Nephron progenitor cell (in vitro differentiated cells): ENCODE results near the gene GPR162.

ENCODE experiments used
- DNase-seq: peaks from one replicate; pipeline ENCODE4 v3.0.0; 2021
- H3K27ac Mint-ChIP-seq: 2 replicates; pipeline ENCODE4 v1.8.0; 2021; ENCODE audit warnings: mild to moderate bottlenecking, moderate library complexity, mixed read lengths
- H3K27me3 Mint-ChIP-seq: 2 replicates; pipeline ENCODE4 v1.8.0; 2021; ENCODE audit warnings: mild to moderate bottlenecking, low read depth, mixed read lengths; ENCODE audit not compliant: poor library complexity
- H3K36me3 Mint-ChIP-seq: 2 replicates; pipeline ENCODE4 v1.8.0; 2021; ENCODE audit warnings: low read depth, mixed read lengths
- H3K4me1 Mint-ChIP-seq: 2 replicates; pipeline ENCODE4 v1.8.0; 2021; ENCODE audit warnings: mixed read lengths
- H3K4me3 Mint-ChIP-seq: 2 replicates; pipeline ENCODE4 v1.8.0; 2021; ENCODE audit warnings: mild to moderate bottlenecking, moderate library complexity, mixed read lengths
- H3K9me3 Mint-ChIP-seq: 2 replicates; pipeline ENCODE4 v1.8.0; 2021; ENCODE audit warnings: mild to moderate bottlenecking, moderate library complexity, mixed read lengths
- TF ChIP-seq, protein P1 (sequence below): fragments of 200-600 bp; sonication (generic); IDR thresholded peaks from 2 replicates; pipeline ENCODE4 v1.5.0; 2021; ENCODE audit warnings: antibody characterized with exemption

The GPR162 gene

DNA sequence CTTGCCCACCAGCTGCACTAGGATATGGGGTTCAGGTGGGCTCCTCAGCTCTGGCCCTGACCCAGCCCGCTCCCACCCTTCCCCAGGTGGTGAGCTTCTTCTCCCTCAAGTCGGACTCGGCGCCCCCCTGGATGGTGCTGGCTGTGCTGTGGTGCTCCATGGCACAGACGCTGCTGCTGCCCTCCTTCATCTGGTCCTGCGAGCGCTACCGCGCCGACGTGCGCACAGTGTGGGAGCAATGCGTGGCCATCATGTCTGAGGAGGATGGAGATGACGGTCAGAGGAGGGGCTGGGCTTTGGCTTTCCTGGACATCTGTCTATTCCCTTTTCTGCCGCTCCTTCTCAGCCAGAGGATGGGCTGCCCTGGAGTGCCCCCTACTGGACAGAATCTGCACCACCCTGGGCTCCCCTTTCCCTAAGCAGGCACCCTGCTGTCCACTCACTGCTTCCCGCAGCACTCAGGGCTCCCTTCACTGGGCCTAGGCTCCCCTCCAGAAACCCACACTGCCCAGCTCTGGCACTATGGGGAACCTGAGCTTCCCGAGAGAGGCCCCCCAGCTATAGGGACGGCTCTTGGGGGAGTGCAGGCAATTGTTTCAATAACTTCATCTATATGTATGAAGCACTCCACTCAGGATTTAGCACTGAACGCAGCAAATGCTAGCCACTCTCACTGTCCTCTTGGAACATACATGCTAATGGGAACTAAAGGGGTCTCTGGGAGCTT lies 3.9 kb downstream of the GPR162 start:
- peaks cover 88% of the 10 kb centered on the region for H3K4me1 Mint-ChIP-seq
- no peak overlapping the region for H3K27ac Mint-ChIP-seq
- no peaks in the 10 kb centered on the region for H3K9me3 Mint-ChIP-seq
- peak overlapping the region; percentile 77 for H3K4me3 Mint-ChIP-seq
- DNase-seq = peak; percentile 95
- H3K27me3 Mint-ChIP-seq = peaks cover 16% of the 10 kb centered on the region
- peaks cover 12% of the 10 kb centered on the region for H3K36me3 Mint-ChIP-seq
- TF ChIP-seq, protein P1, sequence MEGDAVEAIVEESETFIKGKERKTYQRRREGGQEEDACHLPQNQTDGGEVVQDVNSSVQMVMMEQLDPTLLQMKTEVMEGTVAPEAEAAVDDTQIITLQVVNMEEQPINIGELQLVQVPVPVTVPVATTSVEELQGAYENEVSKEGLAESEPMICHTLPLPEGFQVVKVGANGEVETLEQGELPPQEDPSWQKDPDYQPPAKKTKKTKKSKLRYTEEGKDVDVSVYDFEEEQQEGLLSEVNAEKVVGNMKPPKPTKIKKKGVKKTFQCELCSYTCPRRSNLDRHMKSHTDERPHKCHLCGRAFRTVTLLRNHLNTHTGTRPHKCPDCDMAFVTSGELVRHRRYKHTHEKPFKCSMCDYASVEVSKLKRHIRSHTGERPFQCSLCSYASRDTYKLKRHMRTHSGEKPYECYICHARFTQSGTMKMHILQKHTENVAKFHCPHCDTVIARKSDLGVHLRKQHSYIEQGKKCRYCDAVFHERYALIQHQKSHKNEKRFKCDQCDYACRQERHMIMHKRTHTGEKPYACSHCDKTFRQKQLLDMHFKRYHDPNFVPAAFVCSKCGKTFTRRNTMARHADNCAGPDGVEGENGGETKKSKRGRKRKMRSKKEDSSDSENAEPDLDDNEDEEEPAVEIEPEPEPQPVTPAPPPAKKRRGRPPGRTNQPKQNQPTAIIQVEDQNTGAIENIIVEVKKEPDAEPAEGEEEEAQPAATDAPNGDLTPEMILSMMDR = peak; percentile 95

DNA sequence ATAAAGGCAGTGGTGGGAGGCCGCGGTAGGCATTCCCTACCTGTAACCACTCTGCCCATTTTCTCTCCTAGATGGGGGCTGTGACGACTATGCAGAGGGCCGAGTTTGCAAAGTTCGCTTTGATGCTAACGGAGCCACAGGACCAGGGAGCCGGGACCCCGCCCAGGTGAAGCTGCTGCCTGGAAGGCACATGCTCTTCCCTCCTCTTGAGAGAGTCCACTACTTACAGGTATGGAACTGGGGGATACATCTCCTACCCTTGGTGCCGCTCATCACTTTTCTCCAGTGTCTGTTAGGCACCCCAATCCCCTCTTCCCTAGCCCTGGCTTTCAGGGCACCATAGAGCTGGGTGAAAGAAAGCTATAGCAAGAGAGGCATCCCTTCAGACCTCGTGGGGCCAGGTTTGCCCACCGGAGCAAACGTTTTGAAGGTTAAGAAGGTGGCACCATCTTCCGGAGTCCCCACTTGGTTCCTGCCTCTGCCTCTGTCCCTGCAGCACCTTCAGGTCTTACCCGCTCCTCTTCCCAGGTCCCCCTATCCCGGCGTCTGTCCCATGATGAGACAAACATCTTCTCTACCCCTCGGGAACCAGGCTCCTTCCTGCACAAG lies 4.6 kb downstream of the GPR162 start:
- Mint-ChIP-seq H3K36me3 (peaks cover 17% of the 10 kb centered on the region), H3K9me3 (no peaks in the 10 kb centered on the region), H3K4me1 (peaks cover 88% of the 10 kb centered on the region), H3K4me3 (no peak overlapping the region), H3K27me3 (peaks cover 16% of the 10 kb centered on the region), H3K27ac (no peak overlapping the region)
- TF ChIP-seq, protein P1 = no peak
- DNase-seq = no peak

DNA sequence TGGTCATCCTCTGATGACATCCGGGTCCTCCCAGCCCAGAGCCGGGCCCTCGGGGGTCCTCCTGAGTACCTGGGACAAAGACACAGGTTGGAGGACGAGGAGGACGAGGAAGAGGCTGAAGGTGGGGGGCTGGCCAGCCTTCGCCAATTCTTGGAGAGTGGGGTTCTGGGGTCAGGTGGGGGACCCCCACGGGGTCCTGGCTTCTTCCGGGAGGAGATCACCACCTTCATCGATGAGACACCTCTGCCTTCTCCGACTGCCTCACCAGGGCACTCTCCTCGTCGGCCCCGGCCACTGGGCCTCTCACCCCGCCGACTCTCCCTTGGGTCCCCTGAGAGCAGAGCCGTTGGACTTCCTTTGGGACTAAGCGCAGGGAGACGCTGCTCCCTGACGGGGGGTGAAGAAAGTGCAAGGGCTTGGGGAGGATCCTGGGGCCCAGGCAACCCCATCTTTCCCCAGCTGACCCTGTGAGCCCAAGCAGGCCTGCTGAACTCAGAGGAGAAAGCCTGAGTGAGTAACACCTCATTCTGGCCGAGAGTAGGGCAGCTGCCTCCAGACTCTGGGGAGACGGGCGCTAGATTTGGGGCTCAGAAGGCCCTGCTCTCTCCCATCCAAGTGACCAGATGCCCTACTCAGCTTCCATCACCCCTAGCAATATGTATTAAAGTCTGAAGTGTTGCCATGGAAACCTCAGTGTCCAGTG lies 5.3 kb downstream of the GPR162 start:
- peaks cover 24% of the 10 kb centered on the region for H3K36me3 Mint-ChIP-seq
- peak overlapping the region; percentile 78 for H3K4me3 Mint-ChIP-seq
- H3K27me3 Mint-ChIP-seq = peaks cover 16% of the 10 kb centered on the region
- no peak for DNase-seq
- peak overlapping the region; percentile 68 for H3K27ac Mint-ChIP-seq
- H3K9me3 Mint-ChIP-seq = no peaks in the 10 kb centered on the region
- TF ChIP-seq, protein P1 = no peak
- peaks cover 88% of the 10 kb centered on the region for H3K4me1 Mint-ChIP-seq

DNA sequence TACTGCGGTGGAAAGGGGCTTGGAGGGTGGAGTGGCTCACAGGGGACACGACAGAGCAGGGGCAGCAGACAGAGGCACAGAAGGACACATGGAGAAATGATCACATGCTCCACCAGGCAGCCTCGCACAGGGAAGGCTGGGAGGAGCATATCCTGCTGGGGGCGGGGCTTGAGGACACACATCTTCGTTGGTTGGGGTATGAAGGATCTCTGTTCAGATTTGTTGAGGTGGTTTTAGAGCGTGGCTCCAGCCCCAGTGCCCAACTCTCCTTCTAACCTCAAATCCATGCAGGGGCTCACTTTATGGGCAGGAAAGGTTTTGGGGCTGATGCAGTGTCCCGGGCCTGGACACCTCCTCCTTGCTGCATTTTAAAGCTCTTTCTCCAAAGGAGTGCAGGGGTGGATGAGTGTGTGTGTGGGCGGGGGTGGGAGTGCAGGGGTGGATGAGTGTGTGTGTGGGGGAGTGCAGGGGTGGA lies 5.9 kb downstream of the GPR162 start:
- H3K27ac Mint-ChIP-seq = peak overlapping the region; percentile 68
- TF ChIP-seq, protein P1 = no peak
- peaks cover 16% of the 10 kb centered on the region for H3K27me3 Mint-ChIP-seq
- H3K4me1 Mint-ChIP-seq = peaks cover 82% of the 10 kb centered on the region
- H3K4me3 Mint-ChIP-seq = peak overlapping the region; percentile 78
- no peaks in the 10 kb centered on the region for H3K9me3 Mint-ChIP-seq
- DNase-seq = peak; percentile 92
- H3K36me3 Mint-ChIP-seq = peaks cover 29% of the 10 kb centered on the region

DNA sequence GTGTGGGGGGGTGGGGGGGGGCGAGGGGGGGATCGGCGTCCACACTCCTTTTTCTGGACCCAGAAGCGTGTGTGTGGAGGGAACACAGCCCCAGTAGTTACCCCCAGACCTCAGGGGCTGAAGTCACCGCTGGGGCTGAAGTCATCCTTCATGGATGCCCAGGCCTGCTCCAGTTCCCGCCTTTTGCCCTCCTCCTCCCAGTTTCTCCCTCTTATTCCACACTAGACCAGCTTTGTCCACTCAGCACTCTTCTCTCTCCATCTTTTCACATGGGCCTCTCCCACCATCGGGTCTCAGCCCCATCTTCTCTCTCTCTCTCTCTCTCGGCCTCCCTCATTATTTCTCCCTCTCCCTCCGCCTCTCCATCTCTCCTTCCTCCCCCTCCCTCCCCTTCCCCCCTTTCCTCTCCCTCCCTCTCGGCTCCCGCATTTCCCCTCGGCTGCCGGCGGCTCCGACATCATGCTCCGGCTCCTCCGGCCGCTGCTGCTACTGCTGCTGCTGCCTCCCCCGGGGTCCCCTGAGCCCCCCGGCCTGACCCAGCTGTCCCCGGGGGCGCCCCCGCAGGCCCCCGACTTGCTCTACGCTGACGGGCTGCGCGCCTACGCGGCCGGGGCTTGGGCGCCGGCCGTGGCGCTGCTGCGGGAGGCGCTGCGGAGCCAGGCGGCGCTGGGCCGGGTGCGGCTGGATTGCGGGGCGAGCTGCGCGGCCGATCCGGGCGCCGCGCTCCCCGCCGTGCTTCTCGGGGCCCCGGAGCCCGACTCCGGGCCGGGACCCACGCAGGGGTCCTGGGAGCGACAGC lies 6.6 kb downstream of the GPR162 start, which contains the start of gene P3H3:
TSS of gene P3H3 (plus strand) at position 426 of the 799 bp plus-strand sequence. CDS start at position 460, 34 bp downstream.
- TF ChIP-seq, protein P1 = no peak
- peaks cover 12% of the 10 kb centered on the region for H3K27me3 Mint-ChIP-seq
- H3K4me1 Mint-ChIP-seq = peaks cover 75% of the 10 kb centered on the region
- peak within 1 kb of the TSS; percentile 99 for H3K4me3 Mint-ChIP-seq
- H3K36me3 Mint-ChIP-seq = peaks cover 30% of the 10 kb centered on the region
- DNase-seq = peak; percentile 53
- H3K9me3 Mint-ChIP-seq = no peaks in the 10 kb centered on the region
- peak within 1 kb of the TSS; percentile 99 for H3K27ac Mint-ChIP-seq
